ENCODE data around the gene PPM1J.
A peak's percentile ranks its signal among the peaks of the same experiment; 100 is the strongest.

The PPM1J gene

GRCh38 chr1:112706505-112707220, 8.5 kb downstream of the PPM1J start, which contains the start of gene RHOC:
RHOC (minus strand) TSS chr1:112707127; CDS start chr1:112703799, 3,328 bp downstream.
- TF ChIP-seq POU6F1 (CRISPR knock-in tag; IDR thresholded peaks at IDR 0.05; ENCODE audit: borderline replicate concordance, low read depth), result no peak
- no peak for TF ChIP-seq RARB (CRISPR knock-in tag; IDR thresholded peaks at IDR 0.05)
- TF ChIP-seq ZNF70 (CRISPR knock-in tag; IDR thresholded peaks at IDR 0.05), result no peak
- TF ChIP-seq ZFP3 (CRISPR knock-in tag; IDR thresholded peaks at IDR 0.05), result no peak
- TF ChIP-seq ZNF565 (CRISPR knock-in tag; conservative IDR thresholded peaks at IDR 0.05; ENCODE audit: low read depth), result no peak
- TF ChIP-seq TSHZ2 (CRISPR knock-in tag; IDR thresholded peaks at IDR 0.05), result no peak
- TF ChIP-seq ESRRG (CRISPR knock-in tag; IDR thresholded peaks at IDR 0.05), result no peak
- TF ChIP-seq TCF4 (CRISPR knock-in tag; IDR thresholded peaks at IDR 0.05; ENCODE audit: borderline replicate concordance), result no peak
- no peak for TF ChIP-seq GLIS3 (CRISPR knock-in tag; IDR thresholded peaks at IDR 0.05)
- no peak for TF ChIP-seq ARNTL (CRISPR knock-in tag; IDR thresholded peaks at IDR 0.05; ENCODE audit: borderline replicate concordance, low read depth)
- TF ChIP-seq CSRNP3 (CRISPR knock-in tag; IDR thresholded peaks at IDR 0.05), result no peak

GRCh38 chr1:112704934-112705627, 10.1 kb downstream of the PPM1J start:
- ATAC-seq, result peak; percentile 80

More at GRCh38 chr1:112706505-112707220, 8.5 kb downstream of the PPM1J start, which contains the start of gene RHOC:
- ATAC-seq, result peak; percentile 70

GRCh38 chr1:112704391-112704933, 10.7 kb downstream of the PPM1J start:
- TF ChIP-seq CSRNP3 (CRISPR knock-in tag; IDR thresholded peaks at IDR 0.05) (no peak), TCF4 (CRISPR knock-in tag; IDR thresholded peaks at IDR 0.05; ENCODE audit: borderline replicate concordance) (no peak), PPARA (CRISPR knock-in tag; IDR thresholded peaks at IDR 0.05; ENCODE audit: borderline replicate concordance) (no peak), ZNF70 (CRISPR knock-in tag; IDR thresholded peaks at IDR 0.05) (no peak), SNAI2 (CRISPR knock-in tag; IDR thresholded peaks at IDR 0.05) (no peak), CREB5 (CRISPR knock-in tag; IDR thresholded peaks at IDR 0.05; ENCODE audit: low read depth) (no peak), ZNF565 (CRISPR knock-in tag; conservative IDR thresholded peaks at IDR 0.05; ENCODE audit: low read depth) (no peak), ARNTL (CRISPR knock-in tag; IDR thresholded peaks at IDR 0.05; ENCODE audit: borderline replicate concordance, low read depth) (no peak), TSHZ2 (CRISPR knock-in tag; IDR thresholded peaks at IDR 0.05) (no peak), RARB (CRISPR knock-in tag; IDR thresholded peaks at IDR 0.05) (no peak), ZNF8 (CRISPR knock-in tag; IDR thresholded peaks at IDR 0.05) (no peak), CSDC2 (CRISPR knock-in tag; IDR thresholded peaks at IDR 0.05) (no peak), ZFP3 (CRISPR knock-in tag; IDR thresholded peaks at IDR 0.05) (no peak)
- no peak for ATAC-seq

More at GRCh38 chr1:112704934-112705627, 10.1 kb downstream of the PPM1J start:
- no peak for TF ChIP-seq ZNF8 (CRISPR knock-in tag; IDR thresholded peaks at IDR 0.05)
- peak; percentile 32; the same call in 1 of the 2 replicates for TF ChIP-seq PATZ1 (CRISPR knock-in tag; IDR thresholded peaks at IDR 0.05; ENCODE audit: borderline replicate concordance)

Data from SK-N-SH treated with all-trans-retinoic acid at 6 μM for 48 hours (cell line).